Small intestine (tissue), 7 donors: ENCODE results near the gene JARID2. TPM values are rescaled to one million over a fixed set of nuclear protein-coding genes. Genes with fewer than 3 reads are reported as not detected.

Experiments
- DNase-seq, 2 donors: peaks; one replicate each; pipeline versions ENCODE4 v3.0.0 to v3.0.0-alpha.2; 2013
- FAIRE-seq: peaks from 2 replicates; lab custom pipeline; 2012; peaks lifted over from hg19 to GRCh38; lab: Jason Lieb, UNC
- H3K27ac ChIP-seq, 3 donors: one replicate each; pipeline ENCODE4 v1.5.1; 2013; ENCODE audit warnings: low read length in 2 of 3, mild to moderate bottlenecking in 2 of 3, control low read depth in 1 of 3, inconsistent platforms in 1 of 3, low read depth in 1 of 3, moderate library complexity in 1 of 3
- H3K27me3 ChIP-seq, 3 donors: one replicate each; pipeline ENCODE4 v1.6.1; 2013; ENCODE audit warnings: low read length in 3 of 3, inconsistent platforms in 1 of 3; ENCODE audit not compliant: control insufficient read depth in 3 of 3, insufficient read depth in 3 of 3
- H3K36me3 ChIP-seq, 3 donors: one replicate each; pipeline ENCODE4 v1.6.1; 2013; ENCODE audit warnings: low read length in 3 of 3, inconsistent platforms in 1 of 3, low read depth in 1 of 3, mild to moderate bottlenecking in 1 of 3, moderate library complexity in 1 of 3; ENCODE audit not compliant: control insufficient read depth in 3 of 3, insufficient read depth in 2 of 3
- H3K4me1 ChIP-seq, 3 donors: one replicate each; pipeline ENCODE4 v1.6.1; 2013; ENCODE audit warnings: low read length in 2 of 3, inconsistent platforms in 1 of 3, low read depth in 1 of 3, mild to moderate bottlenecking in 1 of 3, moderate library complexity in 1 of 3; ENCODE audit not compliant: control insufficient read depth in 3 of 3, insufficient read depth in 2 of 3
- H3K4me3 ChIP-seq, 3 donors: one replicate each; pipeline ENCODE4 v1.5.1; 2013; ENCODE audit warnings: low read length in 3 of 3, control low read depth in 1 of 3, inconsistent platforms in 1 of 3, low read depth in 1 of 3, mild to moderate bottlenecking in 1 of 3, moderate library complexity in 1 of 3
- H3K9me3 ChIP-seq, 2 donors: one replicate each; pipeline ENCODE4 v1.6.1; 2013; ENCODE audit warnings: low read depth in 1 of 2, low read length in 1 of 2; ENCODE audit not compliant: control insufficient read depth in 2 of 2, insufficient read depth in 1 of 2
- WGBS, 3 donors: extraction: QIAGEN DNeasy Blood & Tissue Kit; methylation state at CpG; one replicate each; pipeline ENCODE4 v1.1.7; 2013; 5-methylcytosine and 5-hydroxymethylcytosine counted together
- polyA plus RNA-seq, 4 donors: library from polyadenylated mRNA; stranded (reverse) in 3 of 4; unstranded in 1 of 4; fragments of 200-250 nt in 3 of 4; fragments of 120-200 nt in 1 of 4; gene quantifications; one replicate each; pipeline versions ENCODE4 v1.2.1 to v1.2.3, GENCODE V29; 2013
- donor health status: healthy with polysubstance abuse.
- donor health status: control.
- donor health status: control.
- donor health status: Bipolar disorder and iron deficiency.
- donor health status: healthy.

JARID2 gene
- polyA plus RNA-seq, 4 donors = 4.9 to 10.5 (median 6.7) TPM

DNA sequence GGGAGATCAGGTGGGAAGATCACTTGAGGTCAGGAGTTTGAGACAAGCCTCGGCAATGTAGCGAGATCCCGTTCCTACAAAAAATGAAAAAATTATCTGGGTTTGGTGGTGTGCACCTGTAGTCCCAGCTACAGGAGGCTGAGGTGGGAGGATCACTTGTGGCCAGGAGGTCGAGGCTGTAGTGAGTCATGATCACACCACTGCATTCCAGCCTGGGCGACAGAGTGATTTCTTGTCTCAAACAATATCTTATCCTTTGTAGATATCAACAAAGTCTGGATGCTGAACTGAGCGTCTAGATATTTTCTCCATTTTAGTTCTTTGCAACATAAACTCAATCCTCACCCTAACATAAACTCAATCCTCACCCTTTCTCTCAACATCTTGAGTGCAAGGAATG, 219.3 kb downstream of the JARID2 start:
- H3K4me1 ChIP-seq = peaks cover 0 to 5% (median 0%) of the 10 kb centered on the region in 3 donors
- no peak overlapping the region for H3K27ac ChIP-seq
- FAIRE-seq (no peak), DNase-seq (no peak)
- H3K4me3 ChIP-seq = no peak overlapping the region
- H3K27me3 ChIP-seq = no peaks in the 10 kb centered on the region
- peaks cover 0 to 7% (median 6%) of the 10 kb centered on the region in 3 donors for H3K36me3 ChIP-seq
- H3K9me3 ChIP-seq = no peaks in the 10 kb centered on the region
- WGBS, 3 donors = 71 to 84% (median 71%) methylated on average over 6 of the region's 6 CpGs

DNA sequence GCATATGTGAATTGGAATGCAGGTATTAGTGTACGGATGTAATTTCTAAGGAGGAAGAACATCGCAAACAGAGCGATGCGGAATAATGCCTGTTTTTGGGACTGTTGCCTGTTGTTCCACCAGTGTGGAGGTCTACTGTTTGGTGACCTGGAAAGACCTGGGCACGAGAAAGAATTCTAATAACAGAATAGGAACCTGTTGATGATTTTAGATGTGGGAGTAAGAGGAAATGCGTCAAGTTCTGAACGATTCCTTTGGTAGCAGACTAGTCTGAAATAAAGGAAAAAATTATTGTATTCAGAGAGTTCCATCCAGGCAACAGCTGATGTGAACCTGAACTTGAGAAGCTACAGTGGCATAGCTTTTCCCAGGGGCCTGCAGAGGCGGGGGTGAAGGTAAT, 224.9 kb downstream of the JARID2 start:
- H3K27ac ChIP-seq = no peak overlapping the region
- no peaks in the 10 kb centered on the region for H3K4me1 ChIP-seq
- DNase-seq (no peak), FAIRE-seq (no peak)
- no peak overlapping the region for H3K4me3 ChIP-seq
- H3K27me3 ChIP-seq = no peaks in the 10 kb centered on the region
- H3K36me3 ChIP-seq = peaks cover 0 to 19% (median 8%) of the 10 kb centered on the region in 3 donors
- no peaks in the 10 kb centered on the region for H3K9me3 ChIP-seq
- WGBS, 3 donors = 94 to 96% (median 96%) methylated on average over 8 of the region's 8 CpGs

DNA sequence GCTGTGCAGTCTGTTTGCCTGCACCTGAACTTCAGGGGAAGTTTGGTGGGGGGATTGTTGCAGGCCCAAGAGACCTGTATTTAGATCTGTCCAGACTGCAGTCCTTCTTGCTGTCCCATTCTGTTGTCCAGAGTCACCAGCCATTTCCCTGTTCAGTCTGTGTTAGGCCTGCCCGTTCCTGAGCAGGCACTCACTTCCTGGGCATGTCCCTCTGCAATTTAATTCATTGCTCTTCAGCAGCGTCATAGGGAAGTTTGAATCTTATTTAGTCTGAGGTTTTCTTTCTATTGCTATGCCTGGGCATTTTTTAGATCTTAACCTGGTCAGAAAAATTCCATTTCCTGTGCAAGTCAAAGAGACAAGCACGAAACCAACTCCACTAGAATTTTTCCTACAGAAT, 226.8 kb downstream of the JARID2 start:
- Histone ChIP-seq H3K9me3 (no peaks in the 10 kb centered on the region), H3K27ac (no peak overlapping the region), H3K4me3 (no peak overlapping the region), H3K36me3 (peaks cover 0 to 22% (median 8%) of the 10 kb centered on the region in 3 donors), H3K4me1 (no peaks in the 10 kb centered on the region), H3K27me3 (no peaks in the 10 kb centered on the region)
- FAIRE-seq = no peak
- no peak for DNase-seq
- WGBS, 3 donors = 80 to 94% (median 91%) methylated on average over 3 of the region's 3 CpGs

DNA sequence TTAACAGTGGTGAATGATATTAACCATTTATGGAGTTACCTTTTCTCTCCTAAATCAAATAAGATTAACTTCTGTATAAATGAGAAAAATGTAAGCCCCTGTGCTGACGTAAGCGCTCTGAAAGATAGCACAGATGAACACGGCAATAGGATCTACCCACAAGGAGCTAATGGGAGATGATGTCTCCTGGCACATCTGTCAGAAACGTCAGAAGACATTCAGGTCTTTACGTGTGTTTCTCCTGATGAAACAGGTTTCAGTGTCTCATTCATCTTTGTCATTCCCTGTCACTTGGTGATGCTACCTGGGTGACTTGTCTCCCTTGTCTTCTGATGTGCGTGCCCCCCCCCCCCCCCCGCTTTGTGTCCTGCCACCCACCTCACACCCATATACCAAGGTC, 227.3 kb downstream of the JARID2 start:
- no peak for FAIRE-seq
- Histone ChIP-seq H3K27ac (no peak overlapping the region), H3K4me1 (no peaks in the 10 kb centered on the region), H3K36me3 (peaks cover 0 to 22% (median 8%) of the 10 kb centered on the region in 3 donors), H3K27me3 (no peaks in the 10 kb centered on the region), H3K4me3 (no peak overlapping the region), H3K9me3 (no peaks in the 10 kb centered on the region)
- WGBS, 3 donors = 78 to 88% (median 84%) methylated on average over 6 to 7 of the region's 7 CpGs
- DNase-seq = no peak

DNA sequence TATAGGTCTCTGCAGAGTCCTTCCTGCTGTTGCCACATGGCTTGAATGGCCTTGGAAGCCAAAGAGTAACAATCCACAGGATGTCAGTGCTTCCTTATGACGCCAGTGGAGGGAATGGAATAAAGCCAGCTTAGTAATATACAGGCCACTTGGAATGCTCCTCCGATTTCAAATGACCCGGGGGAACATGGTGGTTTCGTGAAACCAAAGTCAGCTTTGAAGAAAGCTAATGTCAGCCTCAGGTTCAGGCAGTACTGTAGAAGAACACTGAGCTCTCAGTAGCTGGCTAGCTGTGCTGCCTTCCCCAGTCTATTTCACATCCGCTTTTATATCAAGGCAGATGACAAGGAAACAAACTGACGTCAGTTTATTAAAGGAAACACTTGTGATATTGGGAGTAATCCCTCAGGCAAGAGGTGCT, 227.9 kb downstream of the JARID2 start:
- H3K27ac ChIP-seq = peak overlapping the region in 1 of 3 donors; percentile 53
- 71 to 87% (median 85%) methylated on average over 6 of the region's 6 CpGs for WGBS, 3 donors
- no peaks in the 10 kb centered on the region for H3K4me1 ChIP-seq
- H3K27me3 ChIP-seq = no peaks in the 10 kb centered on the region
- FAIRE-seq = no peak
- no peak overlapping the region for H3K4me3 ChIP-seq
- H3K36me3 ChIP-seq = peaks cover 0 to 18% (median 4%) of the 10 kb centered on the region in 3 donors
- no peak for DNase-seq
- no peaks in the 10 kb centered on the region for H3K9me3 ChIP-seq

DNA sequence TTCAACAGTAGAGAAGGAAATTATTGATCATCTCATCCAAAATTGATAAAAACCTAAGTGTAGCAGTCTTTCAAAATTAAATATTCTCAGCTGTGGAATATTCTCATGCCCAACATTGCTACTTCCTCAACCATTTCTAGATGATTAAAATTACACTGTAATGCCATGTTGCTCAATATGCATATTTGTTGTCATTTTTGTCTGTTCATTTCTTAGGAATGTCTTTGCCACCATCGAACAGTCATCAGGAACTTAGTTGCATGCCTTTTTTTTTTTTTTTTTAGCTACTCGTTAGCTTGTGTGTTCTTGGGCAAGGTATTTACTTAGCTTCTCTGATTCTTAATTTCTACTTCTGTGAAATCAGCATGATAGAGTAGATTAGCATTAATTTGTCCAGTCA, 228.3 kb downstream of the JARID2 start:
- WGBS, 3 donors = 87 to 93% (median 91%) methylated on average over 2 of the region's 2 CpGs
- no peaks in the 10 kb centered on the region for H3K27me3 ChIP-seq
- no peak overlapping the region for H3K27ac ChIP-seq
- FAIRE-seq (no peak), DNase-seq (no peak)
- H3K4me1 ChIP-seq = no peaks in the 10 kb centered on the region
- H3K36me3 ChIP-seq = peaks cover 0 to 18% (median 4%) of the 10 kb centered on the region in 3 donors
- no peak overlapping the region for H3K4me3 ChIP-seq
- H3K9me3 ChIP-seq = no peaks in the 10 kb centered on the region

DNA sequence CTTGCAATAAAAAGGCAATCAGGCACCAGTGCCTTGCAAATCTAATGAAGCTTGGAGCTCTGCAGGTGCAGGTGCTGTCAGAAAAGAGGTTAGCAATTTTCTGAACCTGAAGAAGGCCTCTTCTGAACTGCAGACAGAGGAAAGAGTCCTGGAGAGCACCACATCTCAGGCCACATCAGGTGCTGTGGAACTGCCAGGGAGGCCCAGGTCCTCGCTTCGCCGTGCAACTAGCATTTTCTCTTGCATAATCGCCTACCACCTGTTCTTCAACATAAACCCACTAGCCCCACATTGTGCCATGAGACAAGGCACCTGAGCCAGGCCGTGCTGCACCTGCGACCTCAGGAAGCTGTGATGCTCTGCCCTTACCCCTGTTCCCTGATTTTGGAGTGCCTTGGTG, 229.4 kb downstream of the JARID2 start:
- peaks cover 0 to 15% (median 2%) of the 10 kb centered on the region in 3 donors for H3K36me3 ChIP-seq
- FAIRE-seq = no peak
- no peaks in the 10 kb centered on the region for H3K27me3 ChIP-seq
- DNase-seq = no peak
- no peak overlapping the region for H3K27ac ChIP-seq
- no peaks in the 10 kb centered on the region for H3K9me3 ChIP-seq
- H3K4me3 ChIP-seq = no peak overlapping the region
- no peaks in the 10 kb centered on the region for H3K4me1 ChIP-seq
- WGBS, 3 donors = 72 to 87% (median 76%) methylated on average over 6 of the region's 6 CpGs

DNA sequence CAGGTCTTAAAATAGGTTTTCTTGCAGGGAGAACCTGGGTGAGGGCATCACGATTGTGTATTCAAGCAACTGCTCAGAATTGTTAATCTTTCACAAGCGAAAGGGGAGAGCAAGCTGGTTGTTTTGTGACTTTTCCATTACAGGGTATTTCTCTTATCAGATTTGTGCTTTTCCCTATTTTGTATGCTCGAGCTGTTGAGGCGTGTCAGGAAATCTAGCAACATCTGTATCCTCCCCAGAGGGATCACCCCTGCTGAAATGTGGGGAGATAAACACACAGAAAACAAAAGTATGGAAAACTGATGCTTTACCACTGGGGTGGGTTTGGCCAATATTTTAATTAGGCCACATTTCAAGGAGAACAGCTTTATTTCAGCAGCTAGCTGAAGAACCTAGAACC, 230.0 kb downstream of the JARID2 start:
- no peaks in the 10 kb centered on the region for H3K27me3 ChIP-seq
- H3K9me3 ChIP-seq = no peaks in the 10 kb centered on the region
- no peak overlapping the region for H3K4me3 ChIP-seq
- H3K4me1 ChIP-seq = no peaks in the 10 kb centered on the region
- DNase-seq (no peak), FAIRE-seq (no peak)
- H3K27ac ChIP-seq = peak overlapping the region in 1 of 3 donors; percentile 49
- H3K36me3 ChIP-seq = peaks cover 0 to 15% (median 0%) of the 10 kb centered on the region in 3 donors
- WGBS, 3 donors = 76 to 90% (median 87%) methylated on average over 4 of the region's 4 CpGs
